Ovary (tissue), 9 donors: ENCODE results near the gene F13A1. TPM values are rescaled to one million over a fixed set of nuclear protein-coding genes. Genes with fewer than 3 reads are reported as not detected.

Source experiments
- DNase-seq, 5 donors: peaks; one replicate each; pipeline ENCODE4 v3.0.0-alpha.2; 2019 to 2020
- H3K27ac ChIP-seq, 2 donors: fragments of 200-600 bp; one replicate each; pipeline versions ENCODE4 v1.5.1 to v1.8.0; 2019 to 2022
- H3K27me3 ChIP-seq: fragments of 200-600 bp; one replicate; pipeline ENCODE4 v1.8.0; 2022
- H3K36me3 ChIP-seq: fragments of 200-600 bp; sonication (generic); one replicate; pipeline ENCODE4 v1.5.1; 2019
- H3K4me1 ChIP-seq: one replicate; pipeline ENCODE4 v1.8.1; 2013; ENCODE audit warnings: mild to moderate bottlenecking, moderate library complexity; ENCODE audit not compliant: insufficient read depth
- H3K4me3 ChIP-seq: fragments of 200-600 bp; sonication (generic); one replicate; pipeline ENCODE4 v1.5.1; 2017
- H3K9me3 ChIP-seq, 2 donors: fragments of 200-600 bp in 1 of 2; sonication (generic) in 1 of 2; one replicate each; pipeline versions ENCODE4 v1.5.1 to v1.8.1; 2013 to 2019; ENCODE audit warnings: mild to moderate bottlenecking in 1 of 2, moderate library complexity in 1 of 2
- CTCF ChIP-seq, 3 donors: fragments of 450-650 bp in 2 of 3; fragments of 200-600 bp in 1 of 3; IDR thresholded peaks; one replicate each; pipeline versions ENCODE4 v1.5.1 to v1.8.0; 2016 to 2022; ENCODE audit warnings: antibody characterized with exemption in 3 of 3, mild to moderate bottlenecking in 1 of 3
- EP300 ChIP-seq: sonication (generic); formaldehyde crosslinking; IDR thresholded peaks from one replicate; pipeline ENCODE4 v1.6.1; 2017; ENCODE audit warnings: antibody characterized with exemption
- POLR2A ChIP-seq: fragments of 450-650 bp; IDR thresholded peaks from one replicate; pipeline ENCODE4 v1.6.1; 2017; ENCODE audit warnings: antibody characterized with exemption, mild to moderate bottlenecking, moderate library complexity
- WGBS, 3 donors: extraction: QIAGEN DNeasy Blood & Tissue Kit in 1 of 3; methylation state at CpG; one replicate each; pipeline versions ENCODE4 v1.1.5 to v1.1.7; 2013 to 2017; 5-methylcytosine and 5-hydroxymethylcytosine counted together
- intact Hi-C, 4 donors: fragments of 100-400 bp; cut with DNase I; formaldehyde crosslinking; loops; one replicate each; pipeline versions ENCODE4 v1.11.0 to v1.15.1; 2022 to 2023
- polyA plus RNA-seq, 2 donors: library from polyadenylated mRNA; stranded (reverse); fragments of 200-250 nt in 1 of 2; fragments of 350-450 nt in 1 of 2; fragmentation: Illumina TruSeq in 1 of 2; extraction: RNeasy Lipid Tissue Mini Kit (QIAGEN cat#74804) in 1 of 2; gene quantifications; one replicate each; pipeline ENCODE4 v1.2.3, GENCODE V29; 2013 to 2014
- total RNA-seq, 7 donors: library from RNA; depleted of rRNA in 2 of 7; stranded (reverse); fragments of >200 nt in 2 of 7; fragmentation: NEBNext Ultra II Directional in 3 of 7; extraction: Animal tissue kit (Norgen Biotek cat#: 25700) in 3 of 7; gene quantifications; one replicate each; pipeline versions ENCODE4 v1.1.0 to v1.2.4, GENCODE V29; 2016 to 2023
- donor health status: DM: no; HTN: no; CAD: no; lungs with moderate emphysema.
- donor health status: DM: no; HTN: no; CAD: no.
- donor health status: Bipolar disorder and iron deficiency.
- donor health status: DM: yes; HTN: yes; CAD: no.
- donor health status: DM: no; HTN: no; CAD: no.
- donor health status: DM: yes; HTN: yes; CAD: no.

The F13A1 gene
- total and polyA plus RNA-seq, 9 donors, result 6.2 to 124 (median 25.9) TPM

DNA sequence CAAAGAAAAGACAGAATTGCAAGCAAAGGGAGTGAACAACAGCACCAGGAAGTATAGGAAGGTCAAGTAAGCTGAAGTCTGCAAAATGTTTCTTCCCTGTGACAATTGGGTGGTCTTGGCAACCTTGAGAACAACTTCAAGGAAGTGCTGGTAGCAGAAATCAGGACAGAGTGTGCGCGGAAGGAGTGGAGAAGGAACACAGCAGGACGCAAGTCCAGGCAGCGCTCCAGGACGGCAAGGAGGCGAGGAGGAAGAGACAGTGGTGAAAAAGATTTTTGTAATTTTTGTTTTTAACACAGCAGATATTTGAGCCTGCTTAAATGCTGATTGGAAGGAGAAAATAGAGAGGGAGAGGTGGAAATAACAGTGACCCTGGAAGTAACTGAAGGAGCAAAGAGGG is 141.7 kb downstream of the F13A1 start:
- TF ChIP-seq EP300 (no peak), POLR2A (no peak), CTCF (IDR thresholded peaks at IDR 0.05) (no peak)
- Histone ChIP-seq H3K27me3 (no peaks in the 10 kb centered on the region), H3K4me3 (no peak overlapping the region), H3K9me3 (no peaks in the 10 kb centered on the region), H3K4me1 (no peaks in the 10 kb centered on the region), H3K36me3 (no peaks in the 10 kb centered on the region), H3K27ac (no peak overlapping the region)
- WGBS, 3 donors, result 22 to 32% (median 26%) methylated on average over 6 of the region's 6 CpGs
- no peak for DNase-seq
- intact Hi-C loops, result no loop called here

- H3K27ac ChIP-seq, result no peak overlapping the region
- no peaks in the 10 kb centered on the region for H3K27me3 ChIP-seq
- no peak for DNase-seq
- TF ChIP-seq EP300, result no peak
- no peak for TF ChIP-seq POLR2A
- no peak for TF ChIP-seq CTCF (IDR thresholded peaks at IDR 0.05)
- no peaks in the 10 kb centered on the region for H3K9me3 ChIP-seq
- H3K4me3 ChIP-seq, result no peak overlapping the region
- intact Hi-C loops, result no loop called here
- no peaks in the 10 kb centered on the region for H3K4me1 ChIP-seq
- WGBS, 3 donors, result 67 to 87% (median 78%) methylated on average over 4 of the region's 4 CpGs
- H3K36me3 ChIP-seq, result no peaks in the 10 kb centered on the region
Observed at GRCh38 chr6:6177754-6178153, 142.7 kb downstream of the F13A1 start.

GRCh38 chr6:6176586-6177228 is 143.8 kb downstream of the F13A1 start:
- H3K27me3 ChIP-seq, result no peaks in the 10 kb centered on the region
- no peak overlapping the region for H3K4me3 ChIP-seq
- H3K27ac ChIP-seq, result no peak overlapping the region
- no peaks in the 10 kb centered on the region for H3K36me3 ChIP-seq
- no peaks in the 10 kb centered on the region for H3K4me1 ChIP-seq
- H3K9me3 ChIP-seq, result no peaks in the 10 kb centered on the region
- intact Hi-C loops, result no loop called here
- TF ChIP-seq EP300, result no peak
- TF ChIP-seq CTCF (IDR thresholded peaks at IDR 0.05), result no peak
- no peak for TF ChIP-seq POLR2A
- 59 to 62% (median 60%) methylated on average over 8 of the region's 8 CpGs for WGBS, 3 donors
- no peak for DNase-seq

DNA sequence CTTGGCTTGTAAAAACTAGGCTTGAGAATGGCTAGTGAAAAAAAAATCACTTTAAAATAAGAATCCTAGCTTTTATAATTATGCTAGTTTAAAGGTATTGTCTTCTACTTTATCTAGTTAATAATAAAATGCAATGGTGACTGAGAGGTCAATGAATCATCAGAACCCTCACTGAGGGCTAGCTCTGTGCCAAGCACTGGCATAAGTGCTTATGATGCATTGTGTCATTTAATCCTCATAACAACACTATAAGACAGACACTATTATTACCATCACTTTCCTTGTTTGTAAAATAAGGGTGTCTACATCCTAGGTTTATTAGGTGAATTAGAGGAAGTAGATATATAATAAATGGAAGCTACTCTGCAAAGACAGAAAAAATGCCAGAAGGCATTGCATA is 144.3 kb downstream of the F13A1 start:
- no peak for DNase-seq
- Histone ChIP-seq H3K27ac (no peak overlapping the region), H3K9me3 (no peaks in the 10 kb centered on the region), H3K4me1 (no peaks in the 10 kb centered on the region), H3K4me3 (no peak overlapping the region), H3K36me3 (no peaks in the 10 kb centered on the region), H3K27me3 (no peaks in the 10 kb centered on the region)
- TF ChIP-seq CTCF (IDR thresholded peaks at IDR 0.05) (no peak), EP300 (no peak), POLR2A (no peak)
- intact Hi-C loops, result no loop called here
